HG03439 (cell line): Measurements from ENCODE around the gene VPS41.

Experiments
- ATAC-seq: cut with Tn5 transposase; IDR thresholded peaks from one replicate; pipeline ENCODE4 v1.9.1; 2021; ENCODE audit warnings: mild to moderate bottlenecking, moderate library complexity; ENCODE audit not compliant: unreplicated experiment

The VPS41 gene

GRCh38 chr7:38820571-38820970, 88.4 kb downstream of the VPS41 start:
- no peak for ATAC-seq

- ATAC-seq = no peak
These were observed 89.5 kb downstream of the VPS41 start for GRCh38 chr7:38819463-38819862.

GRCh38 chr7:38817526-38817925, 91.5 kb downstream of the VPS41 start:
- ATAC-seq = no peak

GRCh38 chr7:38813768-38814167, 95.2 kb downstream of the VPS41 start:
- ATAC-seq = no peak

GRCh38 chr7:38806912-38807311, 102.1 kb downstream of the VPS41 start:
- ATAC-seq = no peak

- no peak for ATAC-seq
These were observed 107.2 kb downstream of the VPS41 start for GRCh38 chr7:38801786-38802185.

- ATAC-seq = no peak
These were observed 110.3 kb downstream of the VPS41 start for GRCh38 chr7:38798552-38799267.

GRCh38 chr7:38796626-38797501, 112.1 kb downstream of the VPS41 start:
- ATAC-seq = no peak

GRCh38 chr7:38795593-38795992, 113.4 kb downstream of the VPS41 start:
- no peak for ATAC-seq

- ATAC-seq = no peak
These were observed 127.0 kb downstream of the VPS41 start for GRCh38 chr7:38781991-38782390.

- ATAC-seq = no peak
These were observed 131.4 kb downstream of the VPS41 start for GRCh38 chr7:38777609-38778008.

- ATAC-seq = no peak
These were observed 133.3 kb downstream of the VPS41 start for GRCh38 chr7:38775506-38776175.

- no peak for ATAC-seq
These were observed 135.6 kb downstream of the VPS41 start for GRCh38 chr7:38773430-38773829.

GRCh38 chr7:38760226-38760625, 148.8 kb downstream of the VPS41 start:
- no peak for ATAC-seq

GRCh38 chr7:38759028-38759427, 150.0 kb downstream of the VPS41 start:
- ATAC-seq = no peak

GRCh38 chr7:38757931-38758330, 151.1 kb downstream of the VPS41 start:
- no peak for ATAC-seq

- no peak for ATAC-seq
These were observed 152.5 kb downstream of the VPS41 start for GRCh38 chr7:38756521-38756920.

GRCh38 chr7:38753347-38753746, 155.6 kb downstream of the VPS41 start:
- ATAC-seq = no peak

- no peak for ATAC-seq
These were observed 157.6 kb downstream of the VPS41 start for GRCh38 chr7:38751416-38751815.

GRCh38 chr7:38748056-38748610, 160.9 kb downstream of the VPS41 start:
- no peak for ATAC-seq

GRCh38 chr7:38746438-38746837, 162.6 kb downstream of the VPS41 start:
- no peak for ATAC-seq
